Ovary (tissue), 3 donors: ENCODE measurements around the gene TTLL11.
"Not testable (repeated sequence)": the region's sequence is repeated elsewhere in the genome, so short reads cannot be mapped to it uniquely, and the experiment has no call there.

Source experiments
- EP300 ChIP-seq: sonication (generic); formaldehyde crosslinking; IDR thresholded peaks from one replicate; pipeline ENCODE4 v1.6.1; 2017; ENCODE audit warnings: antibody characterized with exemption
- POLR2A ChIP-seq: fragments of 450-650 bp; IDR thresholded peaks from one replicate; pipeline ENCODE4 v1.6.1; 2017; ENCODE audit warnings: antibody characterized with exemption, mild to moderate bottlenecking, moderate library complexity
- TF ChIP-seq, protein P1 (sequence below), 3 donors: fragments of 450-650 bp in 2 of 3; fragments of 200-600 bp in 1 of 3; IDR thresholded peaks; one replicate each; pipeline versions ENCODE4 v1.5.1 to v1.8.0; 2016 to 2022; ENCODE audit warnings: antibody characterized with exemption in 3 of 3, mild to moderate bottlenecking in 1 of 3
- donor health status: DM: no; HTN: no; CAD: no.

DNA sequence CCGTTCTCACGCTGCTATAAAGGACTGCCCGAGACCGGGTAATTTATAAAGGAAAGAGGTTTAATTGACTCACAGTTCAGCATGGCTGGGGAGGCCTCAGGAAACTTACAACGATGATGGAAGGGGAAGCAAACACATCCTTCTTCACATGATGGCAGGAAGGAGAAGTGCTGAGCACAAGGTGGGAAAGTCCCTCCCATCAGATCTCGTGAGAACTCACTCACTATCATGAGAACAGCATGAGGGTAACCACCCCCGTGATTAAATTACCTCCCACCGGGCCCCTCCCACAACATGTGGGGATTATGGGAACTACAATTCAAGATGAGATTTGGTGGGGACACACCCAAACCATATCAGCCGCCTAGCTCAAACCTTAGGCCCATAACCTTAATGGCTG is 24.1 kb upstream of the TTLL11 start:
- TF ChIP-seq POLR2A, EP300: not testable (repeated sequence)
- TF ChIP-seq, protein P1, sequence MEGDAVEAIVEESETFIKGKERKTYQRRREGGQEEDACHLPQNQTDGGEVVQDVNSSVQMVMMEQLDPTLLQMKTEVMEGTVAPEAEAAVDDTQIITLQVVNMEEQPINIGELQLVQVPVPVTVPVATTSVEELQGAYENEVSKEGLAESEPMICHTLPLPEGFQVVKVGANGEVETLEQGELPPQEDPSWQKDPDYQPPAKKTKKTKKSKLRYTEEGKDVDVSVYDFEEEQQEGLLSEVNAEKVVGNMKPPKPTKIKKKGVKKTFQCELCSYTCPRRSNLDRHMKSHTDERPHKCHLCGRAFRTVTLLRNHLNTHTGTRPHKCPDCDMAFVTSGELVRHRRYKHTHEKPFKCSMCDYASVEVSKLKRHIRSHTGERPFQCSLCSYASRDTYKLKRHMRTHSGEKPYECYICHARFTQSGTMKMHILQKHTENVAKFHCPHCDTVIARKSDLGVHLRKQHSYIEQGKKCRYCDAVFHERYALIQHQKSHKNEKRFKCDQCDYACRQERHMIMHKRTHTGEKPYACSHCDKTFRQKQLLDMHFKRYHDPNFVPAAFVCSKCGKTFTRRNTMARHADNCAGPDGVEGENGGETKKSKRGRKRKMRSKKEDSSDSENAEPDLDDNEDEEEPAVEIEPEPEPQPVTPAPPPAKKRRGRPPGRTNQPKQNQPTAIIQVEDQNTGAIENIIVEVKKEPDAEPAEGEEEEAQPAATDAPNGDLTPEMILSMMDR (IDR thresholded peaks at IDR 0.05) = not testable (repeated sequence)
